ENCODE data around the gene KDM4B. TPM values are rescaled to one million over a fixed set of nuclear protein-coding genes. Genes with fewer than 3 reads are reported as not detected.

KDM4B gene
- total and polyA plus RNA-seq, 2 of the 8 experiments (the other 6 are each of a cell fraction or from before 2014, with no cell fraction given) = 12.0 to 31.9 TPM

DNA sequence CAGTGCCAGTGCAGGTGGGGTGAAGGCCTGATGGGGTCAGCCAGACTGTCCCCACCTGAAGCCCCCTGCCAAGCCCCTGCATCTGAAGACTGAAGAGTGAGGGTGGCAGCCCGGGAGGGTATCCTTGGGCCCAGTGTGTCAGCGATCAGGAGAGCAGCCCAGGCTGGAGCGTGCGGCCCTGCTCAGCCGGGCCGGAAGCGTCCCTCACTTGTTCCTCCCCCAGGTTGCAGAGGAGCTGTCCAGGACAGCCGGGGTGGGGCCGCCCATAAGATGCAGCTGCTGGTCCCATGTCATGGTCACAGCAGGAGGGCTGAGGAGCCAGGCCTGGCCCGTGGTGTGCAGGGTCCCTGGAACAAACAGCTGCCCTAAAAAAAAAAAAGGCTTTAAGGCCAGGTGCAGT is 55.4 kb downstream of the KDM4B start (continued):
- TF ChIP-seq CHD7 (IDR thresholded peaks at IDR 0.05; ENCODE audit: insufficient replicate concordance, low read length) (no peak), CREB1 (IDR thresholded peaks at IDR 0.05) (no peak), SIN3A (conservative IDR thresholded peaks at IDR 0.05 in 1 of 2, IDR thresholded peaks at IDR 0.05 in 1 of 2; ENCODE audit: low read depth in 1 of 2, low read length in 2 of 2) (no peak), GABPA (IDR thresholded peaks at IDR 0.05; ENCODE audit: borderline replicate concordance, insufficient read depth, low read length) (no peak), E2F6 (IDR thresholded peaks at IDR 0.05) (no peak), SIRT6 (IDR thresholded peaks at IDR 0.05; ENCODE audit: low read length) (no peak), POU5F1 (IDR thresholded peaks at IDR 0.05; ENCODE audit: low read depth, low read length) (no peak)
- TF ChIP-seq, protein P1, sequence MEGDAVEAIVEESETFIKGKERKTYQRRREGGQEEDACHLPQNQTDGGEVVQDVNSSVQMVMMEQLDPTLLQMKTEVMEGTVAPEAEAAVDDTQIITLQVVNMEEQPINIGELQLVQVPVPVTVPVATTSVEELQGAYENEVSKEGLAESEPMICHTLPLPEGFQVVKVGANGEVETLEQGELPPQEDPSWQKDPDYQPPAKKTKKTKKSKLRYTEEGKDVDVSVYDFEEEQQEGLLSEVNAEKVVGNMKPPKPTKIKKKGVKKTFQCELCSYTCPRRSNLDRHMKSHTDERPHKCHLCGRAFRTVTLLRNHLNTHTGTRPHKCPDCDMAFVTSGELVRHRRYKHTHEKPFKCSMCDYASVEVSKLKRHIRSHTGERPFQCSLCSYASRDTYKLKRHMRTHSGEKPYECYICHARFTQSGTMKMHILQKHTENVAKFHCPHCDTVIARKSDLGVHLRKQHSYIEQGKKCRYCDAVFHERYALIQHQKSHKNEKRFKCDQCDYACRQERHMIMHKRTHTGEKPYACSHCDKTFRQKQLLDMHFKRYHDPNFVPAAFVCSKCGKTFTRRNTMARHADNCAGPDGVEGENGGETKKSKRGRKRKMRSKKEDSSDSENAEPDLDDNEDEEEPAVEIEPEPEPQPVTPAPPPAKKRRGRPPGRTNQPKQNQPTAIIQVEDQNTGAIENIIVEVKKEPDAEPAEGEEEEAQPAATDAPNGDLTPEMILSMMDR (IDR thresholded peaks at IDR 0.05; ENCODE audit: control extremely low read depth in 1 of 3, insufficient read depth in 1 of 3, low read depth in 1 of 3, low read length in 3 of 3) = no peak
